Measurements from ENCODE around the gene RET. TPM values are rescaled to one million over a fixed set of nuclear protein-coding genes. Genes with fewer than 3 reads are reported as not detected.

The RET gene
- total RNA-seq, 1 donor from 2014 or later = 1.0 TPM

DNA sequence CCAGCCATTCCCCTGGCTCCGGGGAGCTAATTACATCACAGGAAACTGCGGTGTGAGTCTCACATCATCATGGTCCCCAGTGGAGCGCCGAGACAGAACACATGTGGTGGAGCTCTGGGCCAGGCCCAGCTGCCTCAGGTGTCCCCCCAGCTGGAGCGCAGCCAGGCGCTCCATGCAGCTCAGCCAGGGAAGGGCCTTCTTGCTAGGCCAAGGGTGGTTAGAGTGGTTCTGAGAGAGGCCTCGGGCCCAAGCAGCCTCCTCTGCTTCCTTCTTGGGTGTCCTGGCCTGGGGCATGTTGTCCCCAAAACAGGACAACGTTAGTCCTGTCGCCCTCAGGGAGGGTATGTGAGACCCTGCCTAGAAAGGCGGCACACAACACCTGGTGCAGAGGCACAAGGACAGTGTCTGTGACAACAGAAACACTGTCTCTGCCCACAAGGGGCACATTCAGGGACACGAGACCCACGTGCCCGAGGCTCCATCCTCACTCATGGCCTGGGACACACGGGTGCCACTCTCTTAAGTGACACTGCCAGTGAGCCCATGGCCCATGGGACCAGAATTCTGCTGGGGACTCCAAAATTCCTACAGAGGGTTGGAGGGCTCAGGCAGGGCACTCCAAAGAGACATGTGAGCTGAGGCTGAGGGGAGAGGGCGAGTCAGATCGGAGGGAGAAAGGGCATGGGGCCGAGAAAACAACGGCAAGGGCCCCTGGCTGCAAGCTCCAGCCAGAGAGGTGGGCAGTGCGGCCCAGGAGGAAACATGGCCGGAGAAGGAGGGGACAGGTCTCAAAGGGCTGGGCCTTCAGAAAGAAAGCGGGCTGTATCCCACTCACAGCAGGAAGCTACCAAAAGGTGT is 37.0 kb upstream of the RET start:
- ATAC-seq = no peak
- no peak overlapping the region for H3K4me3 ChIP-seq
- H3K27me3 ChIP-seq = no peaks in the 10 kb centered on the region
- H3K27ac ChIP-seq = no peak overlapping the region
- no peaks in the 10 kb centered on the region for H3K9me3 ChIP-seq
- intact Hi-C loops (cut with DNase I) = no loop called here
- TF ChIP-seq, protein P1, sequence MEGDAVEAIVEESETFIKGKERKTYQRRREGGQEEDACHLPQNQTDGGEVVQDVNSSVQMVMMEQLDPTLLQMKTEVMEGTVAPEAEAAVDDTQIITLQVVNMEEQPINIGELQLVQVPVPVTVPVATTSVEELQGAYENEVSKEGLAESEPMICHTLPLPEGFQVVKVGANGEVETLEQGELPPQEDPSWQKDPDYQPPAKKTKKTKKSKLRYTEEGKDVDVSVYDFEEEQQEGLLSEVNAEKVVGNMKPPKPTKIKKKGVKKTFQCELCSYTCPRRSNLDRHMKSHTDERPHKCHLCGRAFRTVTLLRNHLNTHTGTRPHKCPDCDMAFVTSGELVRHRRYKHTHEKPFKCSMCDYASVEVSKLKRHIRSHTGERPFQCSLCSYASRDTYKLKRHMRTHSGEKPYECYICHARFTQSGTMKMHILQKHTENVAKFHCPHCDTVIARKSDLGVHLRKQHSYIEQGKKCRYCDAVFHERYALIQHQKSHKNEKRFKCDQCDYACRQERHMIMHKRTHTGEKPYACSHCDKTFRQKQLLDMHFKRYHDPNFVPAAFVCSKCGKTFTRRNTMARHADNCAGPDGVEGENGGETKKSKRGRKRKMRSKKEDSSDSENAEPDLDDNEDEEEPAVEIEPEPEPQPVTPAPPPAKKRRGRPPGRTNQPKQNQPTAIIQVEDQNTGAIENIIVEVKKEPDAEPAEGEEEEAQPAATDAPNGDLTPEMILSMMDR (IDR thresholded peaks at IDR 0.05) = no peak
- H3K36me3 ChIP-seq = no peaks in the 10 kb centered on the region
- peak; percentile 55 for DNase-seq
- H3K4me1 ChIP-seq = no peaks in the 10 kb centered on the region

GRCh38 chr10:43040482-43041256 is 36.2 kb upstream of the RET start:
- H3K4me1 ChIP-seq = no peaks in the 10 kb centered on the region
- ATAC-seq (no peak), DNase-seq (peak; percentile 35)
- H3K4me3 ChIP-seq = no peak overlapping the region
- H3K36me3 ChIP-seq = no peaks in the 10 kb centered on the region
- no peaks in the 10 kb centered on the region for H3K27me3 ChIP-seq
- intact Hi-C loops (cut with DNase I) = no loop called here
- no peak overlapping the region for H3K27ac ChIP-seq
- TF ChIP-seq, protein P1 (IDR thresholded peaks at IDR 0.05) = no peak
- no peaks in the 10 kb centered on the region for H3K9me3 ChIP-seq

GRCh38 chr10:43041422-43042342 is 35.2 kb upstream of the RET start:
- no peaks in the 10 kb centered on the region for H3K4me1 ChIP-seq
- ATAC-seq (no peak), DNase-seq (peak; percentile 57)
- no peak overlapping the region for H3K27ac ChIP-seq
- no peak overlapping the region for H3K4me3 ChIP-seq
- TF ChIP-seq, protein P1 (IDR thresholded peaks at IDR 0.05) = no peak
- no peaks in the 10 kb centered on the region for H3K9me3 ChIP-seq
- no peaks in the 10 kb centered on the region for H3K36me3 ChIP-seq
- no peaks in the 10 kb centered on the region for H3K27me3 ChIP-seq
- intact Hi-C loops (cut with DNase I) = no loop called here

- Histone ChIP-seq H3K9me3 (no peaks in the 10 kb centered on the region), H3K27ac (no peak overlapping the region), H3K27me3 (no peaks in the 10 kb centered on the region), H3K4me1 (no peaks in the 10 kb centered on the region), H3K36me3 (no peaks in the 10 kb centered on the region), H3K4me3 (no peak overlapping the region)
- ATAC-seq (no peak), DNase-seq (peak; percentile 56)
- TF ChIP-seq, protein P1 (IDR thresholded peaks at IDR 0.05) = no peak
- intact Hi-C loops (cut with DNase I) = no loop called here
Observed at GRCh38 chr10:43042503-43043341, 34.1 kb upstream of the RET start.

Data from upper lobe of right lung (tissue), 1 donor.